Peyer's patch (tissue), 4 donors: ENCODE results near the gene SLC6A9.

Experiments
- CTCF ChIP-seq, 6 experiments: fragments of 450-650 bp in 4 of 6; fragments of 200-600 bp in 2 of 6; sonication (generic) in 1 of 6; IDR thresholded peaks; one replicate each; pipeline ENCODE4 v1.5.1; 2017 to 2019; ENCODE audit warnings: antibody characterized with exemption in 6 of 6, mild to moderate bottlenecking in 3 of 6, moderate library complexity in 1 of 6
- POLR2A ChIP-seq, 2 donors: fragments of 450-650 bp; IDR thresholded peaks; one replicate each; pipeline ENCODE4 v1.5.1; 2017; ENCODE audit warnings: antibody characterized with exemption in 2 of 2, mild to moderate bottlenecking in 2 of 2, moderate library complexity in 2 of 2

- TF ChIP-seq CTCF (IDR thresholded peaks at IDR 0.05) (no peak), POLR2A (IDR thresholded peaks at IDR 0.05) (no peak)
These were observed 62.8 kb downstream of the SLC6A9 start for GRCh38 chr1:43968348-43968948.
